D721Med (cell line): ENCODE results near the gene DNAAF3.

Source experiments
- DNase-seq: peaks from one replicate; pipeline ENCODE4 v3.0.0; 2011; ENCODE audit warnings: low spot score; ENCODE audit not compliant: insufficient read length
- FAIRE-seq: peaks from 2 replicates; lab custom pipeline; 2011; peaks lifted over from hg19 to GRCh38; lab: Jason Lieb, UNC
- TF ChIP-seq, protein P1 (sequence below): IDR thresholded peaks from 2 replicates; pipeline ENCODE4 v1.5.1; 2012; ENCODE audit warnings: mild to moderate bottlenecking, control low read depth; ENCODE audit not compliant: insufficient read depth; ENCODE audit errors: missing control alignments

Gene DNAAF3

DNA sequence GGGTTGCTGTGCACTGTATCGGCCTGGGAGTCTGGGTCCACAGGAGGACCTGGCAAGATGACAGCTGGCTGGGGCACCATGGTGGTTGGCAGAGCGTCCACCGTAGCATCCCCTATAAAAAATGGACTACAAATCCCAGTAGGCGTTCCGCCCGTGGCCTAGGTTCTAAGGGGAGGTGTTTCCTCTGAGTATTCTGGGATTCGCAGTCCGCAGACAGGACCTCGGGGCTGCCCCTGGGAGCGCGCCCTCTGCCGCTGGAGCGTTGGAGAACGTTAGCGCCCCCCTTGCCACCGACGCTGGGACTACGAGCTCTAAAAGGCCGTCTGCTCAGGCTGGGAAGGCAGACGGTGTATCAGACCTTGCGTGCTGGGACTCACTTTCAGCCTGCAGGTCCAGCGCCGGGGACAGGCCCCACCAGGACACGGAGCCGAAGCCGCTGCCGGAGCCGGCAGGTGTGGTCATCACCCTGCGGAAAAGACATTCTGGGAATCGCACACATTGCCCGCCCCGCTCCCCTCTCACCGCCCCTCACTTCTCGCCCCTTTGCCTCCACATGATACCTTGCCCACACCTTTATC is 372 bp downstream of the DNAAF3 start:
- no peak for FAIRE-seq
- no peak for DNase-seq
- TF ChIP-seq, protein P1, sequence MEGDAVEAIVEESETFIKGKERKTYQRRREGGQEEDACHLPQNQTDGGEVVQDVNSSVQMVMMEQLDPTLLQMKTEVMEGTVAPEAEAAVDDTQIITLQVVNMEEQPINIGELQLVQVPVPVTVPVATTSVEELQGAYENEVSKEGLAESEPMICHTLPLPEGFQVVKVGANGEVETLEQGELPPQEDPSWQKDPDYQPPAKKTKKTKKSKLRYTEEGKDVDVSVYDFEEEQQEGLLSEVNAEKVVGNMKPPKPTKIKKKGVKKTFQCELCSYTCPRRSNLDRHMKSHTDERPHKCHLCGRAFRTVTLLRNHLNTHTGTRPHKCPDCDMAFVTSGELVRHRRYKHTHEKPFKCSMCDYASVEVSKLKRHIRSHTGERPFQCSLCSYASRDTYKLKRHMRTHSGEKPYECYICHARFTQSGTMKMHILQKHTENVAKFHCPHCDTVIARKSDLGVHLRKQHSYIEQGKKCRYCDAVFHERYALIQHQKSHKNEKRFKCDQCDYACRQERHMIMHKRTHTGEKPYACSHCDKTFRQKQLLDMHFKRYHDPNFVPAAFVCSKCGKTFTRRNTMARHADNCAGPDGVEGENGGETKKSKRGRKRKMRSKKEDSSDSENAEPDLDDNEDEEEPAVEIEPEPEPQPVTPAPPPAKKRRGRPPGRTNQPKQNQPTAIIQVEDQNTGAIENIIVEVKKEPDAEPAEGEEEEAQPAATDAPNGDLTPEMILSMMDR = peak; percentile 61

DNA sequence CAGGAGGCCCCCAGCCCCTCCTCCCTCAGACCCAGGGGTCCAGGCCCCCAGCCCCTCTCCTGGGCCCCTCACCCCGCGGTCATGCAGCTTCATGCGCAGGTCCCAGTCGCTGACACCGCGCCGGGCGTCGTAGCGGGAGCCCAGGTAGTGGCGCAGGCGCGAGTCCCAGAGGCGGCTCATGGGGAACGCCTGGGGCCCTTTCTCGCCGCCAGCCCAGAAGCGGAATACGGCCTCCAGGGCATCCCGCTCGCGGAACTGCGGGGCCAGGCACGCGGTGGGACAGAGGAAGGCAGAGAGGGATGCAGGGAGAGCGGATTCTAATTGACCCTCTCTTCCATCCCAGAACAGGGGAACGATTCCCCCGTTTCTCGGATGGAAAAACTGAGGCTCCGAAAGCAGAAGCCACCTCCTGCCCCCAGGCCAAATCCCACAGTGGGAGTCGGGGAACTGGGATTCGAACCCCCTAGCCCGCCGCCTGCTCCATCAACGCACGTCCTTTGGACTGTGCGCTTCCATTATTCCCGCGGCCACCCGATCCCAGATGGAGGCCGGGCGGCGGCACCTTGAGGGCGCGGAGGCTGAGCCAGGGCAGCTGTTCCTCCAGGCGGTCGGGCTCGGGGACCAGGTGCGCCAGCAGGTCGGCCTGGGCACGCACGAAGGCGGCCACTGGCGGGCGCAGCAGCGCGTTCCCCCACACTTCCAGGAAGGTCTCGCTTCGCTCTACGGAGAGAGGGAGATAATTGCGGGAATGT is 4.7 kb downstream of the DNAAF3 start:
- TF ChIP-seq, protein P1 = no peak
- no peak for FAIRE-seq
- DNase-seq = no peak

DNA sequence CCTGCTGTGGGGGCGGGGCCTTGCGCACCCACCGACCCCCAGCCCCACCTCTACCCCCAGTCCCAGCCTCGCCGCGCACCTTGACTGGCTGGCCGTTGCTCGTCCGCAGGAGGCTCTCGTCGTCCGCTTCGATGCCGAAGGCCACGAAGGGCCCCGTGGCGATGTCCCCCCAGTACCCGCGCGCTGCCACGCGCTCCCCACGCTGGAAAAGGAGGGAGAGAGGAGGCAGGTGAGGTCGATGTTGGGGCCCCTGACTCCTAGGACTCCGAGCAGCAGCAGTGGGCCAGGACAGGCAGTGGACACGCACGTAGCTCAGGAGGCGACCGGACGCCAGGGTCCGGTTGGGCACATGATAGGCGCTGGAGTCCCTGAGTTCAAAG is 5.4 kb downstream of the DNAAF3 start:
- FAIRE-seq = no peak
- TF ChIP-seq, protein P1 = no peak
- no peak for DNase-seq

DNA sequence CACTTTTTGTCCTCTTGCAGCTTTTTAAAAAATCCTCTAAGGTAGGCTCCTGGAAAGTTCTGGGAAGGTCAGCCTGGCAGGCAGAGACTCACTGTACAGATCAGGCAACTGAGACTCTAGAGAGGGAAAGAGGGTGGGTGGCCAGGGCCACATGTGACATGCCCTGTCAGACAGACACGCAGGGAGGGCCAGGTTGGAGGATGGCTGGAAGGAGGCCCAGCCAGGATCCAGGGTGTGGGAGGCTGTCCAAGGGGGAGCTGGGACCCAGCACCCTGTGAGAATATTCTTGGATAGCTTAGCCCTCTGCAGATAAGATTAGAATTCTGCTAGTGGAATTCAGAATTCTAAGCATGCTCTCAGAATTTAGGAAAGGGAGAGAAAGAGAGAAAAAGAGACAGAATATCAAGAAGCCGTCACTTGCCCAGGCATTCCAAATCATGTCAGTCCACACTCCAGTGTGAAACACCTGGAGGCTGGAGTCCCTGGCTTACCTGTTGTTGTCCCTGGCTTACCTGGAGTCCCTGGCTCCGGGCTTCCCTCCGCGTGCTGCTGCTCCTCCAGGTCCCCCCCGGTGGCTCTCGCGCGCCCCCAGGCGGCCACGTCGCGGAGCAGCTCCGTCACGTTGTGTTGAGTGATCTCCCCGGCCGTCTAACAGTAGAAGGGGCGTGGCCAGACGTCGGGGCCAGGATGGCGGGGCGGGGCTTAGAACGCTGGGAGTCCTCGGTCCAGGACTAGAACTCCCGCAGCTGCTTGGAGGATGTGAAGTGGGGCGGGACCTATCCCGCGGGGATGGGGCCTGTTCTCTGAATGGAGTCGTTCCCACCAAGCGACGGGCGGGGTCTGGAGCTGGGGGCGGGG is 6.1 kb downstream of the DNAAF3 start:
- FAIRE-seq (no peak), DNase-seq (peak; percentile 100)
- TF ChIP-seq, protein P1 = peak; percentile 82

DNA sequence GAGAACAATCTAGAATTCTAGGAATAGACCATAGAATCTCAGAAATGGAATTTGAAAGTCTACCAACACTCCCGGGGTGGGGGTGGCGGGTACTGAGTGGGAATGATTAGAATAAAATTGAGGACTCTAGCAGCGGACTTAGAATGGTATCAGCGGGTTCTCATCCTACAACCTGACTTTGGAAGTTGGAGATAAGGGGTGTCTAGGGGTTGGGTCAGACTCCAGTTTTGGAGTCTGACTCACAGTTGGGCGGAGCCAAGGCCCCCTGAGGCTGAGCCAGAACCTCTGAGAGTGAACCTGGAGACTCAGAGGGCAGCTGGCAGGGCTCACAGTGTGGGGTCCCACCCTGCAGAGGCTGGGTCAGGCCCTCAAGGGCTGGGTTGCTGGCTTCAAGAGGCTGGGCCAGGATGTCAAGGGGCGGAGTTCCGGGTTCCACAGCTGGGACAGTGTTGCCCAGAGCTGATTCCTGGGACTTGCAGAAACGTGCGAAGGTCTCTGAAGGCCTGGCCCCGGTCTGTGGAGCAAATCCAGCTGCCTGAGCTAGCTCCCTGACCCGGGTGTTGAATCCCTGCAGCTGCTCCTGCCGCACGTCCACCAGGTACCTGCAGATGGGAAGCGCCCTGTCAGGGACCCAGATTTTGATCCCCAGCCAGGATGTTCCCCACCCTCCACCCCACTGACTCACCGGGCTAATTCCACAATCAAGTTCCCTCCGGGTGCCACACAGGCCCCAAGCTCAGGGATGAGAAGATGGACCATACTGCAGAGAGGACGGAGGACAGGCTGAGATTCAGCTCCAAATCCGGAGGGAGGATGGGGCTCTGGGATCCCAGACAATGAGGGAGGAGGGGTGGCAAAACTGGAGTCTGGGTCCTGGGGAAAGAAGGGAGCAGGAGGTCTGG is 7.3 kb downstream of the DNAAF3 start:
- TF ChIP-seq, protein P1 = no peak
- FAIRE-seq (no peak), DNase-seq (no peak)

DNA sequence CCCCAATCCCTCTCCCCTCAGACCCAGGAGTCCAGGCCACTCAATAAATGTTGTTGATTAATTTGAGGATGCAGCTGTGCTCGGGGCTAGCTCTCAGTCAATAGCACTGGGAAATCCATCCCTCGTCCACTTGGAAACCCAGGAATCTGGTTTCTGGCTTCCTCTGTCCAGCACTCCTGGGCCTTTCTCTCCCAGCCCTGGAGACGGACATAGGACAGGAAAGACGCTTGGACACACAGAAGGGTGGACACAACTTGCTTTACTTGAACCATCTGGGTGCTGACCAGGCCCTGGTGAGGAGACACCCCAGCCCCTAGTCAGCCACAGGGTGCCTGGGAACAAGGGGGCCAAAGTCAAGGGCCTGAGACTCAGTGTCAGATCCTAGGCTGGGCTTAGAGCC is 8.0 kb downstream of the DNAAF3 start:
- FAIRE-seq (no peak), DNase-seq (no peak)
- TF ChIP-seq, protein P1 = no peak
